Vagina (tissue), 2 donors: ENCODE data around the gene CDON.

ENCODE experiments used
- POLR2A ChIP-seq, 2 donors: fragments of 450-650 bp; IDR thresholded peaks; one replicate each; pipeline ENCODE4 v1.6.1; 2017; ENCODE audit warnings: antibody characterized with exemption in 2 of 2, mild to moderate bottlenecking in 2 of 2, moderate library complexity in 2 of 2
- POLR2AphosphoS5 ChIP-seq, 2 donors: sonication (generic); formaldehyde crosslinking; IDR thresholded peaks; one replicate each; pipeline ENCODE4 v1.9.0; 2017; ENCODE audit warnings: antibody characterized with exemption in 2 of 2, mild to moderate bottlenecking in 2 of 2, low read depth in 1 of 2; ENCODE audit not compliant: insufficient read depth in 1 of 2
- TF ChIP-seq, protein P1 (sequence below), 3 experiments: fragments of 450-650 bp in 2 of 3; fragments of 200-600 bp in 1 of 3; sonication (generic) in 1 of 3; IDR thresholded peaks; one replicate each; pipeline ENCODE4 v1.5.1; 2017 to 2019; ENCODE audit warnings: antibody characterized with exemption in 3 of 3, mild to moderate bottlenecking in 2 of 3, moderate library complexity in 2 of 3

DNA sequence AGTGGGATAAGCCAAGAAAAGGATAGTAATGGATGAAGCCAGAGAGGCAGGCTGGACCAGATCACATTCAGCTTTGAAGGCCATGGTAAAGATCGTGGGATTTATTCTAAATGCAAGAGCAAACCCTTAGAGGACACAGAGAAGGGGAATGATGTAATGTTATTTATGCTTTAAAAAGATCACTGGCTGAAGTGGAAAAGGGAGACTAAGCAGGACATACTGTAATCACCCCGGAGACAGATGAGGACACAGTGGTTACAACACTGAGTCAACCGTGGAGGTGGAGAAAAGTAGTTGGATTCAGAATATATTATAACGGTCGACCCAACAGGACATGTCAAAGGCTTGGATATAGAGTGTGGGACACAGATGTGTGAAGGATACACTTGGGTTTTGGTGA is 38.5 kb downstream of the CDON start:
- TF ChIP-seq, protein P1, sequence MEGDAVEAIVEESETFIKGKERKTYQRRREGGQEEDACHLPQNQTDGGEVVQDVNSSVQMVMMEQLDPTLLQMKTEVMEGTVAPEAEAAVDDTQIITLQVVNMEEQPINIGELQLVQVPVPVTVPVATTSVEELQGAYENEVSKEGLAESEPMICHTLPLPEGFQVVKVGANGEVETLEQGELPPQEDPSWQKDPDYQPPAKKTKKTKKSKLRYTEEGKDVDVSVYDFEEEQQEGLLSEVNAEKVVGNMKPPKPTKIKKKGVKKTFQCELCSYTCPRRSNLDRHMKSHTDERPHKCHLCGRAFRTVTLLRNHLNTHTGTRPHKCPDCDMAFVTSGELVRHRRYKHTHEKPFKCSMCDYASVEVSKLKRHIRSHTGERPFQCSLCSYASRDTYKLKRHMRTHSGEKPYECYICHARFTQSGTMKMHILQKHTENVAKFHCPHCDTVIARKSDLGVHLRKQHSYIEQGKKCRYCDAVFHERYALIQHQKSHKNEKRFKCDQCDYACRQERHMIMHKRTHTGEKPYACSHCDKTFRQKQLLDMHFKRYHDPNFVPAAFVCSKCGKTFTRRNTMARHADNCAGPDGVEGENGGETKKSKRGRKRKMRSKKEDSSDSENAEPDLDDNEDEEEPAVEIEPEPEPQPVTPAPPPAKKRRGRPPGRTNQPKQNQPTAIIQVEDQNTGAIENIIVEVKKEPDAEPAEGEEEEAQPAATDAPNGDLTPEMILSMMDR (IDR thresholded peaks at IDR 0.05): no peak
- TF ChIP-seq POLR2A (IDR thresholded peaks at IDR 0.05) (no peak), POLR2AphosphoS5 (IDR thresholded peaks at IDR 0.05; ENCODE audit: insufficient read depth in 1 of 2, low read depth in 1 of 2) (no peak)
